Measurements from ENCODE around the gene NTM.

- TF ChIP-seq, protein P1, sequence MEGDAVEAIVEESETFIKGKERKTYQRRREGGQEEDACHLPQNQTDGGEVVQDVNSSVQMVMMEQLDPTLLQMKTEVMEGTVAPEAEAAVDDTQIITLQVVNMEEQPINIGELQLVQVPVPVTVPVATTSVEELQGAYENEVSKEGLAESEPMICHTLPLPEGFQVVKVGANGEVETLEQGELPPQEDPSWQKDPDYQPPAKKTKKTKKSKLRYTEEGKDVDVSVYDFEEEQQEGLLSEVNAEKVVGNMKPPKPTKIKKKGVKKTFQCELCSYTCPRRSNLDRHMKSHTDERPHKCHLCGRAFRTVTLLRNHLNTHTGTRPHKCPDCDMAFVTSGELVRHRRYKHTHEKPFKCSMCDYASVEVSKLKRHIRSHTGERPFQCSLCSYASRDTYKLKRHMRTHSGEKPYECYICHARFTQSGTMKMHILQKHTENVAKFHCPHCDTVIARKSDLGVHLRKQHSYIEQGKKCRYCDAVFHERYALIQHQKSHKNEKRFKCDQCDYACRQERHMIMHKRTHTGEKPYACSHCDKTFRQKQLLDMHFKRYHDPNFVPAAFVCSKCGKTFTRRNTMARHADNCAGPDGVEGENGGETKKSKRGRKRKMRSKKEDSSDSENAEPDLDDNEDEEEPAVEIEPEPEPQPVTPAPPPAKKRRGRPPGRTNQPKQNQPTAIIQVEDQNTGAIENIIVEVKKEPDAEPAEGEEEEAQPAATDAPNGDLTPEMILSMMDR (IDR thresholded peaks at IDR 0.05 in 8 of 11, conservative IDR thresholded peaks at IDR 0.05 in 3 of 11) = no peak
- no peak for TF ChIP-seq POLR2A (IDR thresholded peaks at IDR 0.05)
- no peak for TF ChIP-seq POLR2AphosphoS5 (IDR thresholded peaks at IDR 0.05)
Observed at GRCh38 chr11:131328843-131329242, 41.6 kb upstream of the NTM start.

All from spleen (tissue), 7 donors.